Caki2 (cell line): Measurements from ENCODE around the gene GPC1. TPM values are rescaled to one million over a fixed set of nuclear protein-coding genes. Genes with fewer than 3 reads are reported as not detected.
A peak's percentile ranks its signal among the peaks of the same experiment; 100 is the strongest.

Experiments
- DNase-seq: peaks from one replicate; pipeline ENCODE4 v3.0.0-alpha.2; 2015; ENCODE audit warnings: low read depth
- in situ Hi-C: cut with HindIII; loops from 2 replicates; pipeline ENCODE4 v1.10.0; 2016; ENCODE audit warnings: low sequenced_read_pairs, low pct_unique_long_range_greater_than_20kb, mixed read lengths
- total RNA-seq: library from RNA; depleted of rRNA; stranded (reverse); fragments of >200 nt; shearing (Covaris generic); gene quantifications from 2 replicates; pipeline ENCODE4 v1.2.3, GENCODE V29; 2014; ENCODE audit warnings: low replicate concordance

GPC1 gene
- total RNA-seq, 1 experiment from 2014 or later: 134 TPM

DNA sequence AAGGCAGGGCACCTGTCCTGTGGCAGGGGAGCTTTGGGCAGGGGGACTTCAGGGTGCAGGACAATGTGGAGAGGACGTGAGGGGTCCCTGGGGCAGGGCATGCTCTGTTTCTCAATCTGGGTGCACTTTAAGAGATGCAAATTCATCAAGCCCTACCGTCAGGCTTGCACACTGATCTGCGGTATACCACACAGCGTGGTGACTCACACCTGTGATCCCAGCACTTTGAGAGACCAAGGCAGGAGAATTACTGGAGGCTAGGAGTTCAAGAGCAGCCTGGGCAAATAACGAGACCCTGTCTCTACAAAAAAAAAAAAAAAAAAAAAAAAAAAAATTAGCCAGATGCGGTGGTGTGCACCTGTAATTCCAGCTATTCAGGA is 10.2 kb upstream of the GPC1 start:
- DNase-seq: no peak
- in situ Hi-C loops: no loop called here

DNA sequence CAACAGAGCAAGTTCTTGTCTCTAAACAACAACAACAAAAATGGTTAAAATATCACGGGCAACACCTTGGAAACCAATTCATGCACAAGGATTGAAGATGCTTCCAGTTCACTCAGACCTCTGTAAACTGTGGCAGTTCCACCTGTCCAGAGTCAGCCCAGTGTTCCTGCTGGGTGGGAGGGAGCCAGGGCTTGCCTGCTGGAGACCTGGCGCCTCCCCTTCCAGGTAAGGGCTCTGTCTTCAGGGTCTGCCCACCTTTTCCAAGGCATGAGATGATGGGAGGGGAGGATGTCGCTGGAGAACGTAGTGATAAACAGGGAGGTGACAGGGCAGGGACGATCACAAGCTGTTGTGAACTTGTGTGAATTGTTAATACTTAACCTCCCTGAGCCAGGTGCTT is 9.8 kb upstream of the GPC1 start:
- in situ Hi-C loops: no loop called here
- no peak for DNase-seq

DNA sequence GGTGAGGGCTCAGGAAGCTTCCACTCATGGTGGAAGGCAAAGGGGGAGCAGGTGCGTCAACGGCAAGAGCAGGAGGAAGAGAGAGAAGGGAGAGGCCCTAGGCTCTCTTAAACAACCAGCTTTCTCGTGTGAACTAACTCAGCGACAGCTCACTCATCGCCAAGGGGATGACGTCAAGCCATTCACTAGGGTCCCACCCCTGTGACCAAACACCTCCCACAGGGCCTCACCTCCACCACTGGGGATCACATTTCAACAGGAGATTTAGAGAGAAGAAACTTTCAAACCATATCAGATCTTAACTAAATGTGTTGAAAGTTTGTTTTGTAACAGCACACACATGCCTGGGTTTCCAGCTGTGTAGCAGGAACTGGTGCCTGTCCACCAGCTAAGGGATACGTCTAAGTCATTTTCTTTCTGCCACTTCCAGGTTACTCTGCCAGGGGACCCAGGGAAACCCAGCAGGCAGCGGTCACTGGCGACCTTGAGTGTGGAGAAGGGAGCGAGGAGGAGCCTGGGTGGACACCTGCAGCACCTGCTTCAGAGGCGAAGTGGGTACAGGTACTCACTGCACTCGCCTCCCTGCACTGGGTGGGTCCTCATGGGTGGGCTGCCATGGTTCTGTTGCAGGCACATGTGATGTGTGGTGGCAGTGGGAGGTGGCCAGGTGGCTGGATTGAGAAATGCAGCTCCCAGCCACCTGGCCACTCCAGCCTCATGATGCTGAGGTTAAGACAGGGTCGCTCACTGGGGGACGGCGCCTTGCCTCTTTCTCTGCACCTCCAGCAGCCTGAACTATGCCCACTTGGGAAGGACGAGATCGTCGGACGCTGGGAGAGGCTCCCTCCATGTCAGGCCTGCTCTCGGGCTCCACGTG is 8.4 kb upstream of the GPC1 start:
- in situ Hi-C loops: no loop called here
- peak; percentile 18 for DNase-seq

DNA sequence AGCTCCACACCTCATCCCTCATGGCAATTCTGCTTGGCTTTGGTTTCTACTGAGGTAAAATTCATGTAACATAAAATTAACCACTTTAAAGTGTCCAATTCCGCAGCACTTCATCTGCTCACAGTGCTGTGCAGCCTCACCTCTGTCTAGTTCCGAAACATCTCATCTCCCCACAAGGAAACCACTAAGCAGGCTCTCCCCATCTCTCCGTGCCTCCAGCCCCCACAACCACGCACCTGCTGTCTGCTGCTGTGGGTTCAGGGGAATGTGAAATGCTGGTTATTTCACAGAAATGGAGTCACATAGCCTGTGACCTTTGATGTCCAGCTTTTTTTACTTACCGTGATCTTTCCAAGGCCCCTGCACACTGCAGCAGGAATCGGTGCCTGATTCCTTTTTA is 7.7 kb upstream of the GPC1 start:
- no peak for DNase-seq
- in situ Hi-C loops: no loop called here

DNA sequence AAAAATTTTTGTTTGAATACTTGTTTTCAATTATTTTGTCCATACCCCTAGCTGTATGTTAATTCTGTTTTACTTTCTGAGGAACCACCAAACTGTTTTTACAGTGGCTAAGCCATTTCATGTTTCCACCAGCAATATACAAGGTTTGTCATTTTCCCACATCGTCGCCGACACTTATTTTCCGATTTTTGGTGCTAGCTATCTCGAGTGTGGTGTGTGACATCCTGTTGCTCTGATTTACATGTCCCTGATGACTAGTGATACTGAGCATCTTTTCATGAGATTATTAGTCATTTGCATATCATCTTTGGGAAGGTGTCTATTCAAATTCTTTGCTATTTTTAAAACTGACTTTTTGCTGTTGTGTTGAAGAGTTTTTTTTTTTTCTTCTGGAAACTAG is 7.2 kb upstream of the GPC1 start:
- DNase-seq: no peak
- in situ Hi-C loops: no loop called here

DNA sequence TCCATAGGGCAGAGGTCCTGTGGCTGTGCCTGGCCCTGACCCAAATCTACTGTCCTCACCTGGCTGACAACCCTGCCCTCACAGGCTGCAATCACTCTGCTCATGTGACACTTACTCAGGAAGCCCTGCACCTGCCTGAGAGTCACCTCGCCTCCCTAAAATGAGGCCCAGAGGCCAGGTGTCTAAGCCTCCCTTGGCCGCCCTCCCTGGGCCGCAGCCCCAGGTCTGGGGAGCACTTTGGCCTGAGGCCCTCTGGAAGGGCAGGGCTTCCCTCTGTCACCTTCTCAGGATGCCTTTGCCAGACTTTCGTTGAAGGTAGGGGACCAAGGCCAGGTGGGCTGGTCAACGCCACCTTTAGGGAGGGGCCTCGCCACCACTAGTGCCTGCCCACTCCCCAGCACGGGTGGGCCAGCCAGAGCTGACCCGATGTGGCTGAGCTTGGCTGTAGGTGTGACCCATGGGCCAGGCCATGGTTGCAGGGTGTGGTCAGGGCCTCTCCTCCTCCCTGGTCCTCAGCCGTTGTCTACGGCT is 6.1 kb upstream of the GPC1 start:
- DNase-seq: no peak
- in situ Hi-C loops: no loop called here

DNA sequence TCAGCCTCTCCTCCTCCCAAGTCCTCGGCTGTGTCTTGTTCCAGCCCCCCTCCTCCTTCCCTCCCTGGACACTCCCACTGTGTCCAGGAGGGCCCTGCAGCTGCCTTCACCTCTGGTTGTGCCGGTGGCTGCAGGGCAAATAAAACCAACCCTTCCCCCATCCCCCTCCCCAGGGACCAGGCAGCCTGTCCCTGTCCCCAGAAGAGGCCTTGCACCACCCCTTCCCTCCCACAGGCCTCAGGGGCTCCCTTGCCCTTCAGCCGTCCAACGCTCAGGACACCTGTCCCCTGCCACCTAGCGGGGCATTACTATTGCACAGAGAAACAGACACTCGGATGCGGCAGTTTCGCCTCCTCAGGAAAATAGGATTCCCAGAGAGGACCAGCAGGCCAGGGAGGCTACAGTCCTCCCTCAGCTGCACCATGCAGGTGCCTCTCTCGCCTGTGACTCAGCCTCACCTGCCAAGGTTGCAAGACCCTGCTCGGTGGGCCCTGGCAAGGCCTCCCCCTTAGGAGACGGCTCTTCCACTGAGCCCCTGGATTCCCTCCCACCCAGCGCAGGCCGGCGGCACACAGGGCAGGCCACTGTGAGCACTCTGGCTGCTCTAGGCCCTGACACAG is 5.5 kb upstream of the GPC1 start:
- DNase-seq: no peak
- in situ Hi-C loops: no loop called here

DNA sequence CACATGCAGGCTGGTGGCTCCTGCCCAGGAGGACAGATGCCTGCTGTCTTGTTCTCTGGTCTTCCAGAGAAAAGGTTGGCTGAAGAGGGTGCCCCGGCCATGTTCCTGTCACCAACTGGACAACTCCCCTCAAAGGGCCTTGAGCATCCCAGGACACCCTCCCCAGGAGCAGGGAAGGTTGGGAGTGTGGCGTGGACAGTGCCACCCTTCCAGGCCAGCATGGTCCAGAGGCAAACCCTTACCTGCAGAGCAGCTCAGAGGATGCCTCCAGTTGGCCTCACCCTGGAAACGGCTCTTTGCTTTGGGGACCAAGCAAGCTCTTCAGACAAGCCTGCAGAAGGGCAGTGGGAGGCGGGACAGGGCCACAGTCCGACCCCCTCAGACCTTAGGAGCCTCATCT is 4.9 kb upstream of the GPC1 start:
- in situ Hi-C loops: no loop called here
- DNase-seq: no peak

DNA sequence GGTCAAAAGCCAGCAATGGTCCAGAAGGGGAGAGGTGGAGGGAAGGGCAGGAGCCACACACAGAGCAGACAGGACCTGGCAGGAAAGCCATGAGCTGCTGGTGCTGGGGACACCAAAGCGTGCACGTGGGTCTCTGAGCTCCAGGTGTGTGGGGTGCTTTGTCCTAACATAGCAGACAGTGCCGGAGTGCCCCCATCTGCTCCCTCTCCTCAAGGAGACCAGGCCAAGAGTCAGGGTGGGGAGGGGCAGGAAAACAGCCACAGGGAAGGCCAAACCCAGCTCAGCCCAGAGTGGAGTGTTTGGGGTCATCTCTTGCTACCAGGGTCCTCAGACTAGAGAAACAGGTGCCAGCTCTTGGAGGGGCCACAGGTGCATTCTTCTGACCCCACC is 4.2 kb upstream of the GPC1 start:
- no peak for DNase-seq
- in situ Hi-C loops: no loop called here

DNA sequence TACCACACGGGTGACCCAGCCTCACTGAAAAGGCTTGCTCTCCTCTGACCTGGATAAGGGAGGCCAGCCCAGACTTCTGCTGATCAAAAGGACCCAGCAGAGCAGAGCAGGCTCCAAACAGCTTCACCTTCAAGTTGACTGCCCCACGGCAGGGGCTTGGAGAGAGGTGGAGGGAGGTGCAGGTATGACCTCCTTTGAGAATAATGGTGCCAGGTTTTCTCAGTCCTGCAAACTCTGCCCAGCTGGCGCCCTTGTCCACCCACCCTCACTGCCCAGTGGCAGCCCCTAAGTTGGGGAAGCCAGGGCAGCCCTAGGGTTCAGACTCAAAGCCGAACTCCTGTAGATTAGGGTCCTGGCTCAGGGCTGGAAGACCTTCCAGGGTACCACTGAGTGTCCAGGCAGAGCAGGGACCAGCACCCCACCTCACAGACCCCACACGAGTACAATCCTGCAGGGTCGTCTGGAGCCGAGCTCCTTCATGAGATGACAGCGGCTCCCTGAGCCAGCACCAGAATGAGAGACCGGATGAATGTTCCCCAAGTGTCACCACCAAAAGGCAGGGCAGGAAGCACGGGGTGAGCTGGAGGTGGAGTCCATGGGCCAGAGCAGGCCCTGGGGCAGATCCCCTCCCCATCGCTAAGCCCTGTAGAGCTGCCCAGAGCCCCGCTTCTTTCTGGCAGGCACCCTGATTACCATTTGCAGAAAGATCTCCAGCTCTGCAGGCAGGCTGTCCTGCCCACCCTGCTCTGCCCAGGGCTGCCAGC is 3.6 kb upstream of the GPC1 start:
- in situ Hi-C loops: no loop called here
- DNase-seq: no peak

DNA sequence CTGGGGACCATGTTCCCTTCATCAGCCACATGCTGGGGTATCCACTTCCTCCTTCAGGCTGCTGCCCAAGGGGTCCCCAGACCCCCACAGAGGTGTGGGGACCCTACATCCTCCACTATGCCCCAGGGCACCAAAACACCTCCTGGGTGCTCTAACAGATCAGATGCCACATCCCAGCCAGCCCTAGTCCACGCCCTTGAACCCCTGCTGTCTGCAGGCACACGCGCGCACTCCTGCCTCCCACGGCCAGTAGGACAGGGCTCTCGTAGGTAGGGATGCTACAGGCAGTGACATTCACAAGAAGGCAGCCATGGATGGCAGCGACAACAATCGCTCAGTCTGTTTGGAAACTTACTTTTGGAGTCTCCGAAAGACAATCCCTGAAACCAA is 3.0 kb upstream of the GPC1 start:
- in situ Hi-C loops: no loop called here

DNA sequence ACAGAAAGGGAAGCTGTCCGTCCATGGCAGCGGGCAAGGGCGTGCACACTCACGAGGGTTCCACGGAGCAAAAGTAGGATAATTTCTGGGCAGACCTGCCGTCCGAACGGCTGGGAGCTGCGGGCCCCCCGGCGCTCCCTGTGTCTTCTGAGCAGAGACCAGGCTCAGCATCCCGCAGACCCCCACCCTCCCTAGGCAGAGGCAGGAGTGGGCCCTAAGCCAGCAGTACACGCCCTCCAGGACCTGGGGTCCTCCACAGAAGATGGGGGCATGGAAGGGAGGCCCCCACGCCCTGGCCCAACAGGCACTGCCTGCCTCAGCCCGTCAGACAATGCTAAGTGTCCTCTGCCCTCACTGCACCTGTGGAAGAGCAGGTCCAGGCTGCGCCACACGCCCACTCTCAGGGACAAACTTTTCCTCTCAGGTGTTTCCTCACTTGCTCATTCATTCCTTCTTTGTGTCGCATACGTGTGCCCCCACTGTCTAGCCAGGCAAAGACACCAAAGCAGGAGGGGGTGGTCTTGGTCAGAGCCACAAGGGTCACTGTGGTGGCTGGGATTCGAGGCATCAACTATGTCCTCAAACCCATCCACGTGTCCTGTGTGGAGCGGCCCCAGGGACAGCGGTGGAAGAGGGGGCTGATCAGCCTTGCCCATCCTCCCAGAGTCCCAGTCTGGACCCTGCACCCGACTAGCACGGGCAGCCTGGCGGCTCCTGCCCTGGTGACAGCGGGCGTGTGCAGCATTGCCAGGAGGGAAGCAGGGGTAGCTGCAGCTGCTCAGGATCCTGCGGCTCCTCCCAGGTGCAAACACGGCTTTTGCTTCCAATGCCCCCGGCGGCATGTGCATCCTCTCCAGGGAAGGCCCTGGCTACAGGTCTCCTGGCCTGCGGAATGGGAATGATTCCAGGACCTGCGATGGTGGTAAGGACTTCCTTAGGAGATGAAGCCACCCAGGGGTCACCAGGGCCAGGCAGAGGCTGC is 2.4 kb upstream of the GPC1 start:
- in situ Hi-C loops: no loop called here

More for the DNA sequence above, 3.0 kb upstream of the GPC1 start:
- no peak for DNase-seq

DNA sequence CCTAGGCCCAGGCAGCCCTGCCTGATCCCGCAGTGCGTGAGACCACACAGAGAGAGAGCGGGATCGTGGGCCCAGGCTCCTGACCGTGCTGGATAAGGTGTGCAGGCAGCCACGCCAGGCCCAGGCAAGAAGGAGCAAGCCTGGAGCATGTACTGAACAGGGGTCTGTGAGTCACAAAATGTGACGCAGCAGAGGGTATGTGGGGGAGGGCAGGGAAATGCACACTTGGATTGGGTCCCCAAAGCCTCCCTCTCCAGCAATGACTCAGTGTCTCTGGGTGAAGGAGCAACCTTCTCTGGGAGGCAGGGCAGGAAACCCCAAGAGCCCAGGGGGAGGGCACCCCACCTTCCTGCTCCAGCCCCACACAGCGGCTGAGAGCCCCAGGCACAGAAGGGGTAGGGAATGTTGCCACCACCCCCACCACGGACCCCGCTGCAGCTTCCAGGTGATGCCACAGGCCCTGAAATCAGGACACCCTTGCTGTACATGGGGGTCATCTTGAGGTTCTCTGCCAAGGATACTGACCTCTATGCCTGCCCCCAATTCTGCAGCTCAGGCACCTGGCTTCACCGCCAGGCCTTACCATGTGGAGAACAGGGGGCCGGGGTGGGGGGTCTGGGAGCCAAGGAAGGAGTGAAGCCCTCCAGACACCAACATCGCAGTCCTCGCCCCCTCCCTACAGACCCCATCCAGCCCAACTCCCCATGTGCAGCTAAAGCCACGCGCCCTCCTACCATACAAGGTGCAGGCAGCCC is 1.3 kb upstream of the GPC1 start:
- DNase-seq: peak; percentile 85
- in situ Hi-C loops: no loop called here

More for the DNA sequence above, 2.4 kb upstream of the GPC1 start:
- DNase-seq: no peak

DNA sequence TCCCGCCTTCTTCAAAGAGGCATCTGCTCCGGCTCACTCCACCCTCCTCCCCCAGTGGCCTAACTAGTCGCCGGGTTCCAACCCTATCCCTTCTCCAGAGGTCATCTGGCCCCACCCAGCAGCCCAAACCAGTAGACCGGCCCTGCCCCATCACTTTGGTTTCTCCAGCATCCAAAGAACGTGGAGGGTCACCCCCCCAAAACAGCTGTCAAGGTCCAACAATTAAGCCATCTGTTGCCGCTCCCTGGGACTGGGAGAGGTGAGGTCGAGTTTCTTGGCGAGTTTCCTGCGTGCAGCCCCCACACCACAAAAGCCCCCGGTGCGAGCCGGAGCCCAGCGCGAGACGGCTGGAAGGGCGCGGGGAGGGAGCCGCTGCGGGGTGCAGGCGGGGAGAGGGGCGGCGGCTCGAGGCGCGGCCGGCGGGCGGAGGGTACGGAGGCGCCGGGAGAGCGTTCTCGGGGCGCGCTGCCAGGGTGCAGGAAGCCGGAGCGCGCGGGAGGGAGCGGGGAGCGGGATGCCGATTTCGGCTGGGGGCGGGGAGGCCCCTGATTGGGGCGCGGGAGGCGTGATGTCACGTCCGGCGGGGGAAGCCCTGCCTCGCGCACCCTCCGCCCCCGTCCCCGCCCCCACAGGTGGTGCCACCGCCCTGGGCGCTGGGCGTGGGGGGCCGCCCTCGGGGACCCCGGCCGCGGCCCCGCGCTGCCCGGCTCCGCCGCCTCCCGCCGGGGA is 571 bp upstream of the GPC1 start:
- DNase-seq: peak; percentile 66

DNA sequence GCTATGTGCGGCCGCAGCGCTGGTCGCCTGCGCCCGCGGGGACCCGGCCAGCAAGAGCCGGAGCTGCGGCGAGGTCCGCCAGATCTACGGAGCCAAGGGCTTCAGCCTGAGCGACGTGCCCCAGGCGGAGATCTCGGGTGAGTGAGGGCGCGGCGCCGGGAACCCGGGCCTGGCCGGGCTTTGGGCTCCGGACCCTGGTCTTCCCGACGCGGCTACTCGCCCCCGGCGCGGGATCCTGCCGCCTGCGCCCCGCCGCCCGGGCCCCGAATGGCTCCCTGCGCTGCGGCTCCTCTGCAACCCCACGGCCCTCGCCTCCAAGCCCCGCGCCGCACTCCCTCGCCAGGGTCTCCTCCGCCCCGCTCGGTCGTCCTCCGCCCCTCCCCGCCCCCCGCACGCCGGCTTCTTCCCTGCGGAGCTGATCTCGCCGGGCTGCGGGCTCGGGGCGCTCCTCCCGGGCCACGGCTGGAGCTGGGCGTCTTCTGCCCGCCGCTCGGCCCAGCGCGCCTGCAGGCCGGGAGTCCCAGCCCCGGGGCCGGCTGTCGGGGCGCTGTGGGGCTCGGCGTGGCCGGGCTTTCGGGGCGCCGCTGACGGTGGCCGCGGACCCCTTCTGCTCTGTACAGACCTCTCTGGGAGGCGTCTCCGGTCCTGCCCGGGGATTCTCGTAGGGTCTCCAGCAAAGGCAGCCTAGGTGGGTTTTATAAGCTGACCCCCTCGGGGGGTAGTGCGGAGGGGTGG is 652 bp downstream of the GPC1 start:
- in situ Hi-C loops: no loop called here
- DNase-seq: no peak

More for the DNA sequence above, 571 bp upstream of the GPC1 start:
- in situ Hi-C loops: no loop called here
